OCI-LY3 (cell line): ENCODE measurements around the gene ATF7IP2.

Source experiments
- H2AFZ ChIP-seq: fragments of 200-600, 300-600 bp; shearing (Covaris generic); 2 replicates; pipeline ENCODE4 v1.6.0; 2014; ENCODE audit warnings: antibody characterized with exemption, low read depth, low read length
- H3K27ac ChIP-seq: fragments of 200-600, 300-600 bp; sonication (generic); 2 replicates; pipeline ENCODE4 v1.5.1; 2014; ENCODE audit warnings: mild to moderate bottlenecking, low read length, moderate library complexity, mixed read lengths
- H3K27me3 ChIP-seq: fragments of 200-600, 300-600 bp; sonication (generic); 2 replicates; pipeline ENCODE4 v1.6.1; 2014; ENCODE audit warnings: low read depth, low read length, mixed read lengths
- H3K36me3 ChIP-seq: fragments of 200-600, 300-600 bp; sonication (generic); replicated peaks from 2 replicates; pipeline ENCODE3; 2014; ENCODE audit warnings: low read depth, low read length, mixed read lengths
- H3K4me1 ChIP-seq: fragments of 300-600, 200-600 bp; sonication (generic); 2 replicates; pipeline ENCODE4 v1.6.1; 2014; ENCODE audit warnings: low read length, mixed read lengths
- H3K4me2 ChIP-seq: fragments of 200-600, 300-600 bp; sonication (generic); 2 replicates; pipeline ENCODE4 v1.6.1; 2014; ENCODE audit warnings: low read length, mixed read lengths
- H3K4me3 ChIP-seq: fragments of 300-600, 200-600 bp; sonication (generic); 2 replicates; pipeline ENCODE4 v1.5.1; 2014; ENCODE audit warnings: antibody characterized with exemption, mild to moderate bottlenecking, low read length, moderate library complexity
- H3K79me2 ChIP-seq: fragments of 300-600, 200-600 bp; shearing (Covaris generic); 2 replicates; pipeline ENCODE4 v1.6.1; 2014; ENCODE audit warnings: mild to moderate bottlenecking, low read length, mixed read lengths
- H3K9ac ChIP-seq: fragments of 300-600, 200-600 bp; shearing (Covaris generic); 2 replicates; pipeline ENCODE4 v1.6.0; 2014; ENCODE audit warnings: mild to moderate bottlenecking, low read length, moderate library complexity
- H3K9me3 ChIP-seq: fragments of 200-600, 300-600 bp; shearing (Covaris generic); 2 replicates; pipeline ENCODE4 v1.6.1; 2014; ENCODE audit warnings: low read length, mixed read lengths; ENCODE audit not compliant: insufficient read depth
- H4K20me1 ChIP-seq: fragments of 200-600, 300-600 bp; sonication (generic); 2 replicates; pipeline ENCODE4 v1.6.1; 2016; ENCODE audit warnings: low read length, mixed read lengths; ENCODE audit not compliant: insufficient read depth
- EZH2phosphoT487 ChIP-seq: fragments of 200-600 bp; shearing (Covaris generic); IDR thresholded peaks from 2 replicates; pipeline ENCODE4 v1.6.1; 2018; ENCODE audit warnings: antibody characterized with exemption, mixed run types, low read depth
- TF ChIP-seq, protein P1 (sequence below): fragments of 200-600, 300-600 bp; sonication (generic); IDR thresholded peaks from 2 replicates; pipeline ENCODE4 v1.5.1; 2014; ENCODE audit warnings: antibody characterized with exemption, low read length, low read depth

The ATF7IP2 gene

GRCh38 chr16:10385725-10386516 is at the start of gene ATF7IP2:
ATF7IP2 (plus strand) TSS chr16:10386061; CDS start chr16:10430621, 44,560 bp downstream.
- Histone ChIP-seq H3K4me1 (peaks cover 19% of the 10 kb centered on the region), H3K9me3 (0 out of 2 replicates have a peak, but pooled peaks cover 4% of the 10 kb centered on the region), H3K4me3 (peak within 1 kb of the TSS; percentile 88), H3K27me3 (no peaks in the 10 kb centered on the region), H3K36me3 (peaks cover 31% of the 10 kb centered on the region), H3K79me2 (peaks cover 37% of the 10 kb centered on the region), H3K9ac (peak within 1 kb of the TSS; percentile 74), H2AFZ (peak within 1 kb of the TSS; percentile 40), H4K20me1 (no peaks in the 10 kb centered on the region), H3K27ac (peak within 1 kb of the TSS; percentile 48), H3K4me2 (peak within 1 kb of the TSS; percentile 84)
- TF ChIP-seq EZH2phosphoT487, result no peak
- TF ChIP-seq, protein P1, sequence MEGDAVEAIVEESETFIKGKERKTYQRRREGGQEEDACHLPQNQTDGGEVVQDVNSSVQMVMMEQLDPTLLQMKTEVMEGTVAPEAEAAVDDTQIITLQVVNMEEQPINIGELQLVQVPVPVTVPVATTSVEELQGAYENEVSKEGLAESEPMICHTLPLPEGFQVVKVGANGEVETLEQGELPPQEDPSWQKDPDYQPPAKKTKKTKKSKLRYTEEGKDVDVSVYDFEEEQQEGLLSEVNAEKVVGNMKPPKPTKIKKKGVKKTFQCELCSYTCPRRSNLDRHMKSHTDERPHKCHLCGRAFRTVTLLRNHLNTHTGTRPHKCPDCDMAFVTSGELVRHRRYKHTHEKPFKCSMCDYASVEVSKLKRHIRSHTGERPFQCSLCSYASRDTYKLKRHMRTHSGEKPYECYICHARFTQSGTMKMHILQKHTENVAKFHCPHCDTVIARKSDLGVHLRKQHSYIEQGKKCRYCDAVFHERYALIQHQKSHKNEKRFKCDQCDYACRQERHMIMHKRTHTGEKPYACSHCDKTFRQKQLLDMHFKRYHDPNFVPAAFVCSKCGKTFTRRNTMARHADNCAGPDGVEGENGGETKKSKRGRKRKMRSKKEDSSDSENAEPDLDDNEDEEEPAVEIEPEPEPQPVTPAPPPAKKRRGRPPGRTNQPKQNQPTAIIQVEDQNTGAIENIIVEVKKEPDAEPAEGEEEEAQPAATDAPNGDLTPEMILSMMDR, result no peak

- Histone ChIP-seq H3K9ac (no peak overlapping the region), H3K27me3 (no peaks in the 10 kb centered on the region), H3K4me1 (peaks cover 7% of the 10 kb centered on the region), H4K20me1 (no peaks in the 10 kb centered on the region), H3K36me3 (peaks cover 5% of the 10 kb centered on the region), H3K4me2 (no peak overlapping the region), H3K4me3 (no peak overlapping the region), H3K27ac (no peak overlapping the region), H2AFZ (no peak overlapping the region), H3K9me3 (peaks cover 7% of the 10 kb centered on the region; the same call in 1 of the 2 replicates), H3K79me2 (no peaks in the 10 kb centered on the region)
- TF ChIP-seq, protein P1, result no peak
- TF ChIP-seq EZH2phosphoT487, result no peak
Observed at GRCh38 chr16:10338426-10338825, 47.4 kb upstream of the ATF7IP2 start.

- no peaks in the 10 kb centered on the region for H3K79me2 ChIP-seq
- no peak overlapping the region for H3K4me2 ChIP-seq
- H3K27ac ChIP-seq, result peak overlapping the region; percentile 36; the same call in 1 of the 2 replicates
Observed at GRCh38 chr16:10339777-10340732, 45.8 kb upstream of the ATF7IP2 start.

More at GRCh38 chr16:10339777-10340732, 45.8 kb upstream of the ATF7IP2 start:
- no peak overlapping the region for H2AFZ ChIP-seq
- no peaks in the 10 kb centered on the region for H4K20me1 ChIP-seq
- H3K9ac ChIP-seq, result no peak overlapping the region
- no peaks in the 10 kb centered on the region for H3K27me3 ChIP-seq
- peaks cover 5% of the 10 kb centered on the region for H3K36me3 ChIP-seq
- peaks cover 7% of the 10 kb centered on the region; the same call in 1 of the 2 replicates for H3K9me3 ChIP-seq
- no peak overlapping the region for H3K4me3 ChIP-seq
- peaks cover 7% of the 10 kb centered on the region for H3K4me1 ChIP-seq
- TF ChIP-seq, protein P1, result no peak
- no peak for TF ChIP-seq EZH2phosphoT487
